HG03103 (cell line): ENCODE measurements around the gene MRPL19.
"Not testable (repeated sequence)": the region's sequence is repeated elsewhere in the genome, so short reads cannot be mapped to it uniquely, and the experiment has no call there.

ENCODE experiments used
- ATAC-seq: cut with Tn5 transposase; IDR thresholded peaks from one replicate; pipeline ENCODE4 v1.9.1; 2021; ENCODE audit warnings: low read depth; ENCODE audit not compliant: unreplicated experiment

MRPL19 gene

DNA sequence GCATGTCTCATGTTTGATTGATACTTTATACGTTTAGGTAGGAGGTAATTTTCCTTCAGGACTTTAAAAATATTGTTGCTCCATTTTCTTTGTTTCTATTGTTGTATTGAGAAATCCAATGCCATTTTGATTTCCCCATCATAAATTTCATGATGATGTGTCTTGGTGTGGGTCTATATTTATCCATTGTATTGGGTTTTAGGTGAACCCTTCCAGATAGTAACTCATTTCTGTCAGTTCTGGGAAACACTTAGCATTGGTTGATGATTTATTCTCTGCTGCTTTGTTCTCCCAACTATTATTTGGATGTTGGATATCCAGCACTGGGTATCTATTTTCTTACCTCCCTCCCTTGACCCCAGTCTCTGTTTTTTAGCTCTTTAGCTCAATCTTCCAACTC is 10.0 kb downstream of the MRPL19 start:
- no peak for ATAC-seq

DNA sequence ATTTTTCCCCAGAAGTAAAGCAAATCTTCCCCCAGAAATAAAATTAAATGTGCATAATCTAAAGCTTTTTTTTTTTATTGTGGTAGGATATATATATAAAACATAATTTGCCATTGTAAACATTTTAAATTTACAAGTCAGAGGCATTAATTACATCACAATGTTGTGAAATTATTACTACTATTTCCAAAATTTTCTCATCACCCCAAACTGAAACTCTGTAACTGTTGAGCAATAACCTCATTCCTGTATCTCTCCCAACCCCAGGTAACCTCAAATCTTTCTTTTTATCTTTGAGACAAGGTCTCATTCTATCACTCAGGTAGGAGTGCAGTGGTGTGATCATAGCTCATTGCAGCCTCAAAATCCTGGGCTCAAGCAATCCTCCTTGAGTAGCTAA is 11.2 kb downstream of the MRPL19 start:
- no peak for ATAC-seq

DNA sequence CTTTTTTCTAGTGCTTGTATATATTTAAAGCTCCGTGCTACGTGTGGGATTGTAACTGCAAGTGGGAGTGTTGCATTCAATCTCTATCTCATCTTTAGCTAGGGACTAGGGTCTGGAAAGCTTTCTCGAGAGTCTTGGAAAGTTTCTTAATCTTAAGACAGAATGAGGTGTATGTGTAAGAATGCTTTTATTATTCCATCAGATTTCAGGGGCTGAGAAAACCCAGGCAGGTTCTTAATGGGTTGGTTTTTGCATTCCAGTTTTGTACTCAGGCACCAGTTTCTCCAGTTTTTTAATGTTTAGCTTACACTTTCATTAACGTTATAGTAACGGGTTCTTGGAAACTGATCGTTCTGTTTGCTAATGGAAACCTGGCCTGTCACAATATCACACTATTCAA is 20.3 kb downstream of the MRPL19 start:
- no peak for ATAC-seq

DNA sequence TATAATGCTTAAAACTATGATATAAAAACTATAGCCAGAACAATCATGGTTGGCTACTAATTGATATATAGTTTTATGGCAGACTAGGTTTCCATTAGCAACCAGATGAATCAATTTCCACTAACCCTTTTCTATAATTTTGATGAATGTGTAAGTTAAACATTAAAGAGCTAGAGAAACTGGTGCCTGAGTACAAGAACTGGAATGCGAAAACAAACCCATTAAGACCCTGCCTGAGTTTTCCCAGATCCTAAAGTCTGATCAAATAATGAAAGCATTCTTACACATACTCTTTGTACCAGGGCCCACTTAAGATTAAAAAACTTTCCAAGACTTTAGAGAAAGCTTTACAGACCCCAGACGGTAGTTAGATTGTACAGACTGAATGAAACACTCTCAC is 21.3 kb downstream of the MRPL19 start:
- ATAC-seq: no peak

DNA sequence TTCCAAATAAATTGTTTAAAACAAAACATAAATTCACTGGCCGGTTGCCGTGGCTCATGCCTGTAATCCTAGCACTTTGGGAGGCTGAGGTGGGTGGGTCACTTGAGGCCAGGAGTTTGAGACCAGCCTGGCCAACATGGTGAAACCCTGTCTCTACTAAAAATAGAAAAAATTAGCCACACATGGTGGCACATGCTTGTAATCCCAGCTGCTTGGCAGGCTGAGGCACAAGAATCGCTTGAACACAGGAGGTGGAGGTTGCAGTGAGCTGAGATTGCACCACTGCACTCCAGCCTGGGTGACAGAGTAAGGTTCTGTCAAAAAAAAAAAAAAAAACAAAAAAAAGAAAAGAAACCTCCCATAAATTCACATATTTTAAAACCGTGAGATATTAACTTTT is 28.8 kb downstream of the MRPL19 start:
- ATAC-seq: not testable (repeated sequence)

DNA sequence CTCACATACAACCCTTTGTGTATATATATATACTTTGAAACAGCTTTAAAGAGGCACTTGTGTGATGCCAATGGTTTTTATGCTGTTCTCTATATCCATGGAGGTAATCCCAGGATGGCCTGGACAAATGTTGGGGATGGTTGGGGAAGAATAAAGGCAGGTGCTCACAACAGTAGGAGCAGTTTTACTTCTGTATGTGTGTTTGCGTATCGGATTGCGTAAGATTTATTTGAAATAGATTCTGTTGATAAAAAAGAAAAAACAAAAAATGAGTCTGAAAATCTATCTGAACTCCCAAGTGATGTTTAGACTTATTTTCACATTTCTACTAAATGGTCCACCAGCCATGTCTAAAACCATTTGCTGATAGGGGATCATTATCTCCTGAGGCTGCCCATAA is 29.3 kb downstream of the MRPL19 start:
- ATAC-seq: no peak

DNA sequence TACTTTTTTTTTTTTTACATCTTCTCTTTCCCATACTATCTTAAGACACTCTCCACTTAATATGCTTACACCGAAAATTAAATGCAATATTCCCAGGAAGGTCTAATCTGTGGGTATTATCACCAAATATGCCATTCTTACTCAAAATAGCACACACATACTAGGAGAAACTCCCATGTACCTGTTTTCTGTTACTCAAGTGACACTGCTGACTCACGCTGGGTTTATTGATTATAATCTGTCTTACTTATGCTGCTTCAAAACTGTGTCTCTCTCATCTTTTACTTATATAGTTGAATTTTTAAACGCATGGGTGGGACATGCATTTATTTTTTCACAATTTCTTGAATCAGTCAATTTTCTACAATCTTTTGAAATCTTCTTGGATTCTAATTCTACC is 29.9 kb downstream of the MRPL19 start:
- ATAC-seq: no peak

DNA sequence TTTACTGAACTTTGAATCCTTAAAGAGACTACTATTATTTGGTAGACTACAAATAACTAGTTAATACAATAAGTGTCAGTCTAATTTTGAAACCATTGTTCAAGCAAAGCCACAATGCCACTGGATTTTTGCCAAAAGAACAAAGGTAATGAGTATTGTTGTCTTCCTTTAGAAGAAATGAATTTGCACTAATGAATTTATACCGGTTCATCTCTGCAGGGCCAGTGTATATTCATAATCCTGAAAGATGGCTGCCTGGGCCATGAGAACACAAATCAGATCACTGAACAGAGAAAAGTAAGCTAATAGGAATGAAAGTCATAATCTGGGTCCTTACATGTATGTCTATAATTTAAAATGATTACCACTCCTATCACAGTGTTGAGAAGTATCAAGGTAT is 33.0 kb downstream of the MRPL19 start:
- no peak for ATAC-seq

DNA sequence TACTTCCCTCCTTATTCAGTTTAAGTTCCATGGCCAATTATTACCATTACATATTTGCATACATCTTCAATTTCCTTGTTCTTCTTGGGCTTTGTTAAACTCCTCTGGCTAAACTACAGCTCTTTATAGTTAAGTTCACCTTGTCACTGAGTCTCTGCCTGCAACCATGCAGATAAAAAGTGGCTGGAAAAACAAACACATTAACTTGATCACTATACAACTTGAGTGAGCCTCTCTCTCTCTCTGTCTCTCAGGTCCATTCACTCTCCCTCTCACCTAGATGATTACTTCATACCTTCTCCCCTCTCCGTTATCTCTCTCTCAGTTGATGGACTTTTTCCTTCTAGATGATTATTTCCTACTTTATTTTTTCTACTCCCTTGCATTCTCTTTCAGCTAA is 33.8 kb downstream of the MRPL19 start:
- ATAC-seq: no peak

DNA sequence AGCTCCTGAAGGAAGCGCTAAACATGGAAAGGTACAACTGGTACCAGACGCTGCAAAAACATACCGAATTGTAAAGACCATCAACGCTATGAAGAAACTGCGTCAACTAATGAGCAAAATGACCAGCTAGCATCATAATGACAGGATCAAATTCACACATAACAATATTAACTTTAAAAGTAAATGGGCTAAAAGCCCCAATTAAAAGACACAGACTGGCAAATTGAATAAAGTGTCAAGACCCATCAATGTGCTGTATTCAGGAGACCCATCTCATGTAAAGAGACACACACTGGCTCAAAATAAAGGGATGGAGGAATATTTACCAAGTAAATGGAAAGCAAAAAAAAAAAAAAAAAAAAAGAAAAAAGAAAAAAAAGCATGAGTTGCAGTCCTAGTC is 36.8 kb downstream of the MRPL19 start:
- ATAC-seq: not testable (repeated sequence)

DNA sequence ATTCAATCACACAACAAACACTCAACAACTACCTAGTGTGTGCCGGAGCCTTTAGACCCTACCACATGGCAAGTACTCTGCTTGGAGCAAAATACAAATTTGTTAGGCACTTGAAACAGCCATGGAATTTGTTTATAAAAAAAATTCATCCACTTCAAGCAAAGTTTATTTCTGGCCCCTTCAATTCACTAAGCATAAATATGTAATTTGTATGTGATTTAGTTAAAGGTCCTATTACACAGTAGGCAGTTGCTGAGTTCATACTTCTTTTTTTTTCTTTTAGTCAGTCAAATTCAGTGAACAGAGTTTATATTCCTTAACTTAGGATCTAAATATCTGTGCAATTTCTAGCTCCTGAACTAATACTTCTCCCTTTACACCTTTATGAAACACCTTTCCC is 41.6 kb downstream of the MRPL19 start:
- no peak for ATAC-seq

DNA sequence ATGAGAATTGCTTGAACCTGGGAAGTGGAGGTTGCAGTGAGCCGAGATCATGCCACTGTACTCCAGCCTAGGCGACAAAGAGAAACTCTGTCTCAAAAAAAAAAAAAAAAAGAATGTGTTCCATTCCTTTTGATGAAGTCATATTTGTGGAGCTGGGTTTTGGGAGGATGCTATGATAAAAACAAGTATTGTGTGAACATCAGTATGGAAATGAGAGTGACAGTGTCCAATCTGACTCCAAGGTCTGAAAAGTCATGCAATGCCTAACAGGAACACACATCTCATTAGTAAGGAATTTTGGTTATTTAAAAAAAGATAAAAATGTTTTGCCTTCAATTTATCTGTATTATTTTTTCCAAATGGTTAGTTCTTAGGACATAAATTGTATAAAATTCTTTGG is 52.3 kb downstream of the MRPL19 start:
- no peak for ATAC-seq

DNA sequence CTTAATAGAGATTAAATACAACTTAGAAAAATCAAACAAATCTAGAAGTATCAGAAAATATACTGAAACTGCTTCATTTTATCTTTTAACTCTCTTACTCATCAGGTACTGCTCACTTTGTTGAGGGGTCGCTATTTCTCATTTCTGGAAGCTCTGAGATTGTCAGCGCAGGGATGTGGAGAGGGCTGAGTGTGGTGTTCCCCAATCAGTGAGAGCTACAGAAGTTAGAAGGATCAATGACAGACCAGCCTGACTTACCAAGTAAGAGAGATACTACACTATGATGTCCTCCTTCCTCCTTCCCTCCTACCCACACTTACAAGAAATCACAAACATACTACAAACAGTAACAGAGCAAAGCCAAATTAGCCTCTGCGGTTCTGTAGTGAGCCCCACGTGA is 56.0 kb downstream of the MRPL19 start:
- no peak for ATAC-seq

DNA sequence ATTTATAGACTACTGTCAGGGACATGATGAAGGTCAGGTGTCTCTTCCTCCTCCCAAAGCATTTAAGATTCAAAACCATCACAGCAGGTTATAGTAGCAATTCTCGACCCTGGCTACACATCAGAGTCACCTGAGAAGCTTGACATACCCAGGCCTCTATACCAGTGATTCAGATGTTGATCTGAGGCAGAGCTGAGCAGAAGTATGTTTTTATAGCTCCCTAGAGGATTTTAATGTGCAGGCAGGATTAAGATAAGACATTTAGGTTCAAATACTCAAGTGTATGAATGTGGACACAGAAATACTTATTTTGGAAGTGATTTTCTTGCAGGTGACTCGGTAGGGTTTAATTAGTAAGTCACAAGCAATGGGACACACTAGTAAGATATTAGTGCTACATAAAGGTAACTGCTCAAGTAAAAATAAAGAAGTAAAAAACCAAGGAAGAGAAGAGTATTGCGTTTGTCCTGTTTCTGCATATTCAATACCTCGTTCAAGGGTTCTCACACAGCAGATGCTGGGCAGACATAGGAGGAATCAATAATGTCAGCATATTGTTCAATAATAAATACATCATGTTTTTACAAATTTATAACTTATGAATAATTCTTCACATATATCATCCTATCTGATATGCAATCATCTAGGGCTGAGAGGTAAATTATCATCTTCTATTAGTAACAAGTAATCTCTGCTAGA is 57.2 kb downstream of the MRPL19 start:
- no peak for ATAC-seq

DNA sequence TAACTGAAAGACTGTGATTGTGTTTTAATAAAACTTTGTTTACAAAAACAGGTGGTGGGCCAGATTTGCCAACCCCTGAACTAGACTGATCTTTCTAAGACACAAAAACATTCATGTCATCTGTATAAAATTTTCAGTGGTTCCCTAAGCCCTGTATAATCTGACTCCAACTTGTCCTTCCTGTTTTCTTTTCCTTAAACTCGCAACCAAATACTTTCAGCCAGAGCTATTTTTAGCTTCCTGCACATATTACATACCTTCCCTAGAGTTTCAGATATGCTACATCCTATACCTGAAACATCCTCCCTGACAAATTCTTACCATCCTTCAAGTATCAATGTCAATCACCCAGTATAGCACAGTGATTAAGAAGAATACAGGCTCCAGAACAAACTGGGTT is 59.3 kb downstream of the MRPL19 start:
- ATAC-seq: no peak

DNA sequence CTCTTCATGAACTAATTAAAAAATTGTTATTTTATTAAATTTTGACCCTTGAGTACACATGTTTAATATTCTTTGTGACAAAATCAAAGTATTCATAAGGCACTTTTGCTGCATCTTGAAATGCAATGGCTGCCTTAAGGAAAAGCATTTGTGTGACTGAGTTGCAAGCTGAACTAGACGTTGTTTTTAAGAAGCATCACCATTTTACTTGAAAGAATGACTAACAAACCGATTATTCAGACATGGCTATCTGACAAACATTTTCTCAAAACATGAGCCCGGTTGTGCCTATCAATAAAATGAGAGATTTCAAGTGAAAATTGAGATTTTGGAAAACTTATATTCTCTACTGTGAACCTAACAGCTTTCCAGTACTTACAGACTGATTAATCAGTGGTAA is 61.3 kb downstream of the MRPL19 start:
- ATAC-seq: no peak

DNA sequence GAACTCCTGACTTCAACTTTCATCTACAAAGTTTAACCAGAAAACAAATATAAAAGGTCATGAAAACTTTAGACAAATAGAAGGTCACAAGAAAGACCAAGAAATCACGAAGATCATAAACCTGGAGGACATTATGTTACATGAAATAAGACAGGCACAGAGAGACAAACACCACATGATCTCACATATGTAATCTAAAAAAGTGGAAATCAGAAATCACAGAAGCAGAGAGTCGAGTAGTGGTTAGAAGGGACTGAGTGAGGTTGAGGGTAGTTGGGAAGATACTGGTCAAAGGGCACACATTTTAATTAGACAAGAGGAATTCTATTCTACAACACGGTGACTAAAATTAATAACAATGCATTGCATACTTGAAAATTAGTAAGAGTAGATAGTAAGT is 62.7 kb downstream of the MRPL19 start:
- no peak for ATAC-seq

DNA sequence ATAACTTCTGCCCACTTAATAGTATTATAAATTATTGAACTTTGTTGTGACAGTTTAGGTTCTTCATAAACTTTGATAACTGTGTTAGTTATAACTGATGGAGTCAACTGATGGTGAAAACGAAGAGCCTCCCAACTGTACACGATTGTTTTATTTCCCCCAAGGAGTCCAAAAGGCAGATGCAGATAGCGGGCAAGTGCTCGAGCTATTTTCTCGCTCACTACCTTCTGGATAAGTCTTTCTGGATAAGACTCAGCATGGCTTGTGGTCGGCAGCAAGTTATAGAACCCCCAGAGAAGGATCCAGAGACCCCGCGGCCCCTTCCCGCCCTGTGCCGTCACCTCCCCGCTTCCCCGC is 63.6 kb downstream of the MRPL19 start:
- peak; percentile 19 for ATAC-seq

DNA sequence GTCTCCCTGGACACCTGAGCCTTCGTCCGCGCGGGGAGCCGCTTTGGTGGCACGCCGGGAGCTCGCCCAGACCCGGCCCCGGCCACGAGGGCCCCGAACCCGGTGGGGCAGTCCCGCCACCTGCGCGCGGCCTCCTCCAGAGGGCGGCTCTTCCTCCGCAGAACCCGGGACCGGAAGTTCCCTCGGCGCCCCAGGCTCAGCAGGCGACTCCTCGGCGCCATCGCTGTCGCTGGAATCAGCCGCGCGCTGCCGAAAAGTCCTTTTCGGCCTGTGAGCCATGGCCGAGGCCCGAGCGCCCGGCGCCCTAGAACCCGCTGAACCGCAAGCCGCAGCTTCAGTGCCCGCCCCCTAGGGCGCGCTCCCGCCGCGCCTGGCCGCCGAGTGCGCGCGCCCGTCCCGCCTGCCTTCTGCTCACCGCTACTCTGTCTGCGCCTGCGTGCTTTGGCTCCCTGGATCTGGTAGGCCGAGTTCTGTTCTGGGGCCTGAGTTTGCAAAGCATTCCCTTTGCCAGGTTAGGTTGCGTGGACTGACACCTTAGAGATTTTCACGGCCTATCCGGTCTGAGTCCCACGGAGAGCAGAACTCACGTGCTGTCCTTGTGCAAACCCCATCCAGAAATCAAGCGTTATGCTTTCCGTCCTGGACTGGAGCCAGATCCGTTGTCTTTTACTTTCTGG is 64.1 kb downstream of the MRPL19 start, which contains the start of gene GCFC2:
GCFC2 (minus strand) TSS at position 339 of the 677 bp plus-strand sequence; CDS start at position 279, 60 bp downstream.
- ATAC-seq: peak; percentile 89

DNA sequence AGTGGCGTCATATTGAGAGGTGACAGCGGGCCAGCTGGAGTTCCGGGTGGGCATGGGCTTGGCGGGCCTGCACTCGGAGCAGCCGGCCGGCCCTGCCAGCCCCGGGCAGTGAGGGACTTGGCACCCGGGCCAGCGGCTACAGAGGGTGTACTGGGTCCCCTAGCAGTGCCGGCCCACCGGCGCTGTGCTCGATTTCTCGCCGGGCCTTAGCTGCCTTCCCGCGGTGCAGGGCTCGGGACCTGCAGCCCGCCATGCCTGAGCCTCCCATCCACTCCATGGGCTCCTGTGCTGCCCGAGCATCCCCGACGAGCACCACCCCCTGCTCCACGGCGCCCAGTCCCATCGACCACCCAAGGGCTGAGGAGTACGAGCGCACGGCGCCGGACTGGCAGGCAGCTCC is 65.0 kb downstream of the MRPL19 start:
- ATAC-seq: not testable (repeated sequence)

DNA sequence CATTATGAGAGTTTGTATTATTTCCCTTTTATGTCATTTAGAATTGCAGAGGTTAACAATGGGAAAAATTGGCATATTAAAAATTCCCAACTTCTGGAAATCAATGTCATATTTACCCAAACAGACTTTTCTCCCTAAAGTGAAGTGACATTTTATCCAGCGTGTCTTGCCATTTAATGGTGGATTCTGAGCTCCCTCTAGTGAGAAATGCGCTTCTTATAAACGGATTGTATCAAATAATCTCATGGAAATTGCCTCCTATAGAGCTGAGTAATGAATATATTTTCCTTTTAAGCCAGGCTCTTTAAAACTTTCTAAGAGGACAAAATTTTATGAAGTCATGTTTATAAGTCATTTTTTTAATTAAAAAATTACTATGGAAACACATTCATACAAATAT is 69.8 kb downstream of the MRPL19 start:
- no peak for ATAC-seq

DNA sequence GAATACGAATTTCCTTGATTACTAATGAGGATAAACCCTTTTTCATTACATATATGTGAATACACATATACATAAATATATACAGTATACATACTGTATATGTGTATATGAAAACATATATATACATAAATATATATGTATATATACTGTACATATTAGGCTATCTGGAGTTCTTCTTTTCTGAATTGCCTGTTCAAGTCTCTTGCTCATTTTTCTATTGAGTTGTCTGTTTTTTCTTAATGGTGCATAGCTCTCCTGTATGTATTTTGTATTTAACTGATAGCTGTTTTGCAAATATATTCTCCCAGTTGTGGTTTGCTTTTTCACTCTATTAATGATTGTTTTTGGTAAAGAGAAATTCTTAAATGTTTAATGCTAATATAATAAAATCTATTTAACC is 73.0 kb downstream of the MRPL19 start:
- no peak for ATAC-seq
